Measurements from ENCODE around the gene TNN.
"Not testable (repeated sequence)": the region's sequence is repeated elsewhere in the genome, so short reads cannot be mapped to it uniquely, and the experiment has no call there.

DNA sequence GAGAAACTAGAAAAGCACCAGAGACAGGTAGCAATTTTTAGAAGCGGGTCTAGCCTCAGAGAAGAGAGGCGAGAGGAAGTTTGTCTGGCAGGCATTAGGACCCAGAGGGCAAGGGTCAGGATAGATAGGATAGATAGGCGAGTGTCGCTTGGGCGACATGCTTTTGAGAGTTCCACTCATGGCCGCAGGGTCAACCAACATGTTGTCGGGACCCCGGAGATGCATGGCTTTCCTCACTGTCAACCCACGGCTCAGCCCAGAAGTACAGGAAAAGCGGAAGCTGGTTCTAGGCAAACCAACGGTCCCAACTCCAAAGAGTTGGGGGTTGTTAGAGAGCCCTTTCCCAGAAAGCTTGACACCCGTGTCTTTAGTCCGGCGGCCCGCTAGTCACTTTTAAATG is 38.9 kb downstream of the TNN start:
- not testable (repeated sequence) for TF ChIP-seq CTCF (conservative IDR thresholded peaks at IDR 0.05 in 1 of 2, IDR thresholded peaks at IDR 0.05 in 1 of 2; ENCODE audit: low read depth in 1 of 2, low read length in 2 of 2); EZH2 (IDR thresholded peaks at IDR 0.05; ENCODE audit: low read length, missing control alignments)
